Left ventricle myocardium inferior (tissue), 1 donor: ENCODE data around the gene SH3YL1. TPM values are rescaled to one million over a fixed set of nuclear protein-coding genes. Genes with fewer than 3 reads are reported as not detected.
A peak's percentile ranks its signal among the peaks of the same experiment; 100 is the strongest.

Experiments
- DNase-seq: peaks from one replicate; pipeline ENCODE4 v3.0.0-alpha.2; 2020
- H3K27ac ChIP-seq: fragments of 200-600 bp; replicated peaks from 2 replicates; pipeline ENCODE4 v1.8.0; 2021
- H3K27me3 ChIP-seq: fragments of 200-600 bp; 2 replicates; pipeline ENCODE4 v1.8.0; 2021; ENCODE audit warnings: low read depth
- H3K36me3 ChIP-seq: fragments of 200-600 bp; 2 replicates; pipeline ENCODE4 v1.8.0; 2021
- H3K4me1 ChIP-seq: fragments of 200-600 bp; 2 replicates; pipeline ENCODE4 v1.8.0; 2021
- H3K4me3 ChIP-seq: fragments of 200-600 bp; 2 replicates; pipeline ENCODE4 v1.8.0; 2021; ENCODE audit warnings: mild to moderate bottlenecking, moderate library complexity
- H3K9me3 ChIP-seq: fragments of 200-600 bp; replicated peaks from 2 replicates; pipeline ENCODE4 v1.8.0; 2021
- intact Hi-C: fragments of 100-400 bp; cut with micrococcal nuclease; formaldehyde crosslinking; loops from one replicate; pipeline ENCODE4 v1.11.0; 2022
- total RNA-seq: library from RNA; stranded (reverse); fragmentation: NEBNext Ultra II Directional; extraction: Animal tissue kit (Norgen Biotek cat#: 25700); gene quantifications from one replicate; pipeline ENCODE4 v1.2.1, GENCODE V29; 2021
- TF ChIP-seq, protein P1 (sequence below): fragments of 200-600 bp; IDR thresholded peaks from 2 replicates; pipeline ENCODE4 v1.8.0; 2021; ENCODE audit warnings: antibody characterized with exemption, mild to moderate bottlenecking, borderline replicate concordance
- donor health status: DM: no; HTN: yes; CAD: no; lungs with severe emphysema.

SH3YL1 gene
- total RNA-seq, 1 donor from 2014 or later, result 9.8 TPM

DNA sequence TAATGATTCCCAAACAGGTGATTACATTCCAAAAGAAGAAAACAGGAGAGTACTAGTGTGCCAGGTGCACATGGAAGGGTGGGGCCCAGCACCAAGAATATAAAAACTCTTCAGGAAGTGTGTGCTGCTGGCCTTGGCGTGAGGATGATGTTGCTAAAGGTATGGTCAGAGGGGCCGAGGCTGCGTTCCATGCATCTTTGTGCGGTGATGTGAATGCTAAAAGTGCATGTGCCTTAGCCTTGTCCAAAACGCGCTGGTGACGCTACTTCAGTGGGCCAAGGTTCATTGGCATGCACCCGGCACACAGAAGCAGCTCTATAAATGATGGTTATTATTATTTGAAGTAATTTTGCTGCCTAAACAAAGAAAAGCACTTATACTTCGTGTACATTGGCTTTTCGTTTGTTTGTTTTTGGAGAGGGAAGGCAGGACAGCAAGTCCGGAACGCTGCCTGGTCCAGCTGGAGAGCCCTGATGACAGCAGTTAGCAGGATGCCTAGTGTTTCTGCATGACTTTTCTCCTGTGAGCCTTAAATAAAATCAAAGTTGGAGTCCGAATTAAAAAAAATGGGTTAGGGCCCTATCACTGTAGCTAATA is 21.2 kb upstream of the SH3YL1 start:
- H3K27me3 ChIP-seq, result peaks cover 31% of the 10 kb centered on the region
- no peak overlapping the region for H3K4me3 ChIP-seq
- no peaks in the 10 kb centered on the region for H3K9me3 ChIP-seq
- DNase-seq, result no peak
- no peak overlapping the region for H3K27ac ChIP-seq
- intact Hi-C loops, result no loop called here
- H3K4me1 ChIP-seq, result peaks cover 41% of the 10 kb centered on the region
- TF ChIP-seq, protein P1, sequence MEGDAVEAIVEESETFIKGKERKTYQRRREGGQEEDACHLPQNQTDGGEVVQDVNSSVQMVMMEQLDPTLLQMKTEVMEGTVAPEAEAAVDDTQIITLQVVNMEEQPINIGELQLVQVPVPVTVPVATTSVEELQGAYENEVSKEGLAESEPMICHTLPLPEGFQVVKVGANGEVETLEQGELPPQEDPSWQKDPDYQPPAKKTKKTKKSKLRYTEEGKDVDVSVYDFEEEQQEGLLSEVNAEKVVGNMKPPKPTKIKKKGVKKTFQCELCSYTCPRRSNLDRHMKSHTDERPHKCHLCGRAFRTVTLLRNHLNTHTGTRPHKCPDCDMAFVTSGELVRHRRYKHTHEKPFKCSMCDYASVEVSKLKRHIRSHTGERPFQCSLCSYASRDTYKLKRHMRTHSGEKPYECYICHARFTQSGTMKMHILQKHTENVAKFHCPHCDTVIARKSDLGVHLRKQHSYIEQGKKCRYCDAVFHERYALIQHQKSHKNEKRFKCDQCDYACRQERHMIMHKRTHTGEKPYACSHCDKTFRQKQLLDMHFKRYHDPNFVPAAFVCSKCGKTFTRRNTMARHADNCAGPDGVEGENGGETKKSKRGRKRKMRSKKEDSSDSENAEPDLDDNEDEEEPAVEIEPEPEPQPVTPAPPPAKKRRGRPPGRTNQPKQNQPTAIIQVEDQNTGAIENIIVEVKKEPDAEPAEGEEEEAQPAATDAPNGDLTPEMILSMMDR, result no peak
- peaks cover 23% of the 10 kb centered on the region for H3K36me3 ChIP-seq

DNA sequence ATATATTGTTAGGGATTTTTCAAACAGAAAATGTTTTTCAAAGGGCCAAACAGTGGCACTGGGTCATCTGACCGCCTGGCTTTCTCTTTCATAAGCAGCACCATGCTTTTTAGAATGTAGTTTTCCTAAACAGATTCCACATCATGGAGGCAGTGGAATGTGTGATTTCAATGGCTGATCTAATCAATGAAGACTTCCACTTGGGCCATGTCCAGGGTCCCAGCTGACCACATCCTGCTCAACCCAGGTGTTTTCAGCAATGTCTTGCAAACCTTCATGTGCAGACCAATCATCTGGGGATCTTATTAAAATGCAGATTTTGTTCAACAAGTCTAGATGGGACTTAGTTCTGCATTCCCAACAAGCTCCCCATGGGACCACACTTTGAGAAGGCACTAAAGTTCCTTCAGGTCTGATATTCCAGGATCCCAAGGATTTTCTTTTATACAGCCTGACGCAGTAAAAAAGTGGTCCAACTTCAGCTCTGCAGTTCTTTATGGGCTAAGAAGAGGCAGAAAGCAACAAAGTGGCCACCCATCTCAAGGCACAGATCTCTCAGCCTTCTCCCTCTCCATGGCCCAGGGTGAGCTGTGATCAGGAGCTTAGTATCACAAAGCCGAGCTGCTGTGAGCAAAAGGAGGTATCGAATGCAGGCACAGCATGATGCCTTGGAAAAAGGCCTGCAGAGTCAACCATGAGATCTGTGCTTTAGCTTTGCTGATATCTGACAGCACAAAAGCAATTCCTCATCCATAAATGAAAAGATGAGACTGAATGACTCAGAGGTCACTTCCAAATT is 20.4 kb upstream of the SH3YL1 start:
- H3K4me3 ChIP-seq, result no peak overlapping the region
- TF ChIP-seq, protein P1, result no peak
- H3K27me3 ChIP-seq, result peaks cover 23% of the 10 kb centered on the region
- H3K9me3 ChIP-seq, result no peaks in the 10 kb centered on the region
- peaks cover 31% of the 10 kb centered on the region for H3K36me3 ChIP-seq
- H3K27ac ChIP-seq, result no peak overlapping the region
- DNase-seq, result no peak
- intact Hi-C loops, result no loop called here
- peaks cover 41% of the 10 kb centered on the region for H3K4me1 ChIP-seq

DNA sequence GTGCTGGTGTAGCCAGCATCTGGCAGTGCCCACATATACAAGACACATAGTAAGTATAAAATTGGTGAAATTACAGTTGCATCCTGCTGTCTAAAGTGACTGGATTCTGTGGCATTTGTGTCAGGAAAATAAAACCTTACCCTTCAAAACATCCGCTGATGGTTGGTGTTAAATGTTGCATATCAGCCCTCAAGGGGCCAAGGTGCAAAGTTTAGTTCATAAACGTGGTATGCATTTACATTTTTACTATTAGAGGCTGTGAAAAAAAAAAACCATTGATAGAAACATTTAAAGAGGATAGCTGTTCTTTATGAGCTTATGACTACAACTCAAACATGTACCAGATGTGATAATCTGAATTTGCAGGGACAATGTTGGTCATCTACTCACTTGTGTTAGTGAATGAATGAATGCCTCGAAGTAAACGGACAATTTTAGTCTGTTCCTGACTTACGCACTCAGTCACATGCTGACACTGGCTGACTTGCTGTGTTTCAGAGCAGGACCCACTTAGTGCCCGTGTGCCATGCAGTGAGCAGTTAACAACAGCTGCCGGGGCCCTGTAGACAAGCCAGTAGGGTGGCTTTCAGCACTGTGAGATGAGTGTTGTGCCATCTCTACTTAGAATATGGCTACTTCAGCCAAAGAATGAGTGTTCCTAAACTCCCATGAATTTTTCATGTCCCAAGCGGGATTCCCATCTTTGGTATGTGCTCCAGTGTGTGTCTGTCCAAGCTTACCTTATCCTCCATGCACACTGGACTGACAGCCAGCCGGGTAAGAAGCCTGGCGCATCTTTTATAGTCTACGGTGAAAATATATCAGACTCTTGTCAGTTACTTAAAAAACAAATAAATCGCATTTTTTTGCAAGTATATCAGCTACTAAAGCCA is 18.8 kb upstream of the SH3YL1 start:
- Histone ChIP-seq H3K4me3 (no peak overlapping the region), H3K36me3 (peaks cover 47% of the 10 kb centered on the region), H3K27ac (no peak overlapping the region), H3K9me3 (no peaks in the 10 kb centered on the region), H3K27me3 (peaks cover 9% of the 10 kb centered on the region), H3K4me1 (peaks cover 28% of the 10 kb centered on the region)
- no peak for DNase-seq
- intact Hi-C loops, result no loop called here
- TF ChIP-seq, protein P1, result no peak

DNA sequence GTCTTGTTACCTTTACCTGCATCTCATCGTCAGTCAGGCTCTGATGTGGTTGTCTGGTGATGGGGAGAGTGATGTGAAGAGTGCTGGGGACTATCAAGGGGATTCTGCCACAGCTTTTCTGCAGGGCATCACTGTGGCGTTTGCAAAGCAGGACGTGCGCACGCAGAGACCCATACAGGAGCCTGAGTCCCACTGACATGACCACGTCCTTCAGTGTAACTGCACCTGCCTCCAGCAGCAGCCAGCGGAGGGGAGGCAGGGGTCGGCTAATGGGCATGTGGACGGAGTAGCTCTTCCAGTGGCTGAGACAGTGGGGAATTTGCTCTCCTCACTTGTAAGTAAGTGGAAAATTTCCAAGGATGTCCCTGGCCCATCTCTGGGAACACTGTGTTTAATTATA is 17.5 kb upstream of the SH3YL1 start:
- intact Hi-C loops, result no loop called here
- no peaks in the 10 kb centered on the region for H3K27me3 ChIP-seq
- TF ChIP-seq, protein P1, result no peak
- H3K27ac ChIP-seq, result peak overlapping the region; percentile 70
- peaks cover 59% of the 10 kb centered on the region for H3K36me3 ChIP-seq
- H3K4me1 ChIP-seq, result peaks cover 20% of the 10 kb centered on the region
- no peaks in the 10 kb centered on the region for H3K9me3 ChIP-seq
- H3K4me3 ChIP-seq, result no peak overlapping the region
- DNase-seq, result no peak

DNA sequence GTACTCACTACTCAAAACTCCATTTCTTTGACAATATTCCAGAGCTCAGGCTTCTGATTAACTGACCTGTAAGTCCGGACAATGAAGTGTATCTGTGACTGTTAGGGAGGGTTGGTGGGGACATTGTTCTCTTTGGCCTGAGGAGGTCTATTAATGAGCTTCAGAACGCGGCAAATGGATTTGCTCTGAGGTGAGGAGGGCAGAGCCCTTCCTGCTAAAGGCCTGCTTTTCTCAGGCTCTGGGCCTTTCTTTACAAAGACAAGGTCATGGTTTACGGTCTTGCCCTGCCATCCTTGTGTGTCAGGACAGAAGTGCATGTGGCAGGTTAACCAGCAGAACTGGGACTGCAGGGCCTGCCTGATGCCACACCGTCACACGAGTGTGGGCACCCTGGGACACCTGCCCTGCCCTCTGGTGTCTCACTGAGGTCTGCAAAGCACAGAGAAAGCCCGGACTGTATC is 16.8 kb upstream of the SH3YL1 start:
- no peak overlapping the region for H3K4me3 ChIP-seq
- H3K9me3 ChIP-seq, result no peaks in the 10 kb centered on the region
- intact Hi-C loops, result no loop called here
- peak overlapping the region; percentile 70 for H3K27ac ChIP-seq
- H3K27me3 ChIP-seq, result no peaks in the 10 kb centered on the region
- H3K36me3 ChIP-seq, result peaks cover 65% of the 10 kb centered on the region
- H3K4me1 ChIP-seq, result peaks cover 20% of the 10 kb centered on the region
- DNase-seq, result no peak
- TF ChIP-seq, protein P1, result no peak
